HG03521 (cell line): Measurements from ENCODE around the gene ABCC4.

ENCODE experiments used
- ATAC-seq: cut with Tn5 transposase; IDR thresholded peaks from one replicate; pipeline ENCODE4 v1.9.1; 2021; ENCODE audit warnings: mild to moderate bottlenecking, moderate library complexity; ENCODE audit not compliant: unreplicated experiment

Gene ABCC4

GRCh38 chr13:95235199-95235756 is 66.0 kb downstream of the ABCC4 start:
- ATAC-seq, result no peak

- peak; percentile 50 for ATAC-seq
Measured at GRCh38 chr13:95234242-95234641, 67.0 kb downstream of the ABCC4 start.

GRCh38 chr13:95233026-95233635 is 68.1 kb downstream of the ABCC4 start:
- no peak for ATAC-seq

- ATAC-seq, result no peak
Measured at GRCh38 chr13:95231393-95231792, 69.9 kb downstream of the ABCC4 start.

- no peak for ATAC-seq
Measured at GRCh38 chr13:95229855-95230254, 71.4 kb downstream of the ABCC4 start.

- ATAC-seq, result no peak
Measured at GRCh38 chr13:95228130-95228529, 73.1 kb downstream of the ABCC4 start.

GRCh38 chr13:95226932-95227695 is 74.1 kb downstream of the ABCC4 start:
- ATAC-seq, result peak; percentile 84

GRCh38 chr13:95226476-95226875 is 74.8 kb downstream of the ABCC4 start:
- ATAC-seq, result no peak

GRCh38 chr13:95226050-95226449 is 75.2 kb downstream of the ABCC4 start:
- ATAC-seq, result no peak

- no peak for ATAC-seq
Measured at GRCh38 chr13:95224064-95224463, 77.2 kb downstream of the ABCC4 start.

GRCh38 chr13:95222733-95223018 is 78.6 kb downstream of the ABCC4 start:
- peak; percentile 28 for ATAC-seq

GRCh38 chr13:95221971-95222732 is 79.1 kb downstream of the ABCC4 start:
- peak; percentile 43 for ATAC-seq

- ATAC-seq, result no peak
Measured at GRCh38 chr13:95220611-95221010, 80.6 kb downstream of the ABCC4 start.

- no peak for ATAC-seq
Measured at GRCh38 chr13:95217920-95218830, 83.1 kb downstream of the ABCC4 start.

- ATAC-seq, result no peak
Measured at GRCh38 chr13:95216182-95216581, 85.1 kb downstream of the ABCC4 start.

GRCh38 chr13:95212983-95213850 is 88.0 kb downstream of the ABCC4 start:
- no peak for ATAC-seq

GRCh38 chr13:95209109-95209508 is 92.1 kb downstream of the ABCC4 start:
- ATAC-seq, result no peak

GRCh38 chr13:95207769-95208366 is 93.4 kb downstream of the ABCC4 start:
- ATAC-seq, result peak; percentile 66

- no peak for ATAC-seq
Measured at GRCh38 chr13:95206116-95206515, 95.1 kb downstream of the ABCC4 start.
